BJ (cell line): Measurements from ENCODE around the gene FAM114A2. TPM values are rescaled to one million over a fixed set of nuclear protein-coding genes. Genes with fewer than 3 reads are reported as not detected.
A peak's percentile ranks its signal among the peaks of the same experiment; 100 is the strongest.

ENCODE experiments used
- CTCF ChIA-PET: fragments of 350-600 bp; formaldehyde crosslinking; extraction: SDS; loops from one replicate; lab custom pipeline; 2021; ENCODE audit warnings: antibody characterized with exemption, inconsistent platforms; lab: Yijun Ruan, JAX
- POLR2A ChIA-PET: fragments of 300-600 bp; sonication (Branson Sonifier 250); formaldehyde crosslinking; extraction: SDS; loops from one replicate; lab custom pipeline; 2021; ENCODE audit warnings: antibody characterized with exemption; lab: Charles Lee
- DNase-seq: peaks from one replicate; pipeline ENCODE4 v3.0.0-alpha.2; 2011; ENCODE audit warnings: low read depth
- H3K27me3 ChIP-seq: 2 replicates; pipeline ENCODE4 v1.6.0; 2011; ENCODE audit warnings: low read length; ENCODE audit not compliant: control insufficient read depth, insufficient read depth
- H3K36me3 ChIP-seq: 2 replicates; pipeline ENCODE4 v1.5.1; 2011; ENCODE audit warnings: low read length; ENCODE audit not compliant: control insufficient read depth, insufficient read depth
- H3K4me3 ChIP-seq: 2 replicates; pipeline ENCODE4 v1.5.1; 2011; ENCODE audit warnings: low read depth, mild to moderate bottlenecking, control low read depth, low read length
- CTCF ChIP-seq: IDR thresholded peaks from 2 replicates; pipeline ENCODE4 v1.5.1; 2011; ENCODE audit warnings: low read depth, mild to moderate bottlenecking, control low read depth, inconsistent platforms, low read length, moderate library complexity; ENCODE audit not compliant: insufficient read depth
- polyA plus RNA-seq: library from polyadenylated mRNA; depleted of rRNA; stranded (reverse); fragments of >200 nt; gene quantifications from 2 replicates; pipeline ENCODE4 v1.2.3, GENCODE V29; 2011

Gene FAM114A2
- polyA plus RNA-seq, 1 experiment = 12.1 TPM

- no peaks in the 10 kb centered on the region for H3K27me3 ChIP-seq
- ChIA-PET POLR2A (no interaction called here), CTCF (no interaction called here)
- DNase-seq = no peak
- no peak overlapping the region for H3K4me3 ChIP-seq
- TF ChIP-seq CTCF = no peak
- no peaks in the 10 kb centered on the region for H3K36me3 ChIP-seq
Measured at GRCh38 chr5:154042766-154043165, 4.1 kb upstream of the FAM114A2 start.

- Histone ChIP-seq H3K36me3 (no peaks in the 10 kb centered on the region), H3K27me3 (no peaks in the 10 kb centered on the region), H3K4me3 (peak overlapping the region; percentile 68)
- ChIA-PET POLR2A (interaction anchor here (0.6 kb wide), 1 partner anchor 11 kb away, joined by 3 read pairs; no protein-coding TSS in a partner anchor), CTCF (interaction anchor here (1.3 to 1.7 kb wide), 2 partner anchors 9 to 11 kb away, joined by 3 to 4 read pairs; no protein-coding TSS in a partner anchor)
- TF ChIP-seq CTCF = no peak
- no peak for DNase-seq
Measured at GRCh38 chr5:154039458-154039829, 734 bp upstream of the FAM114A2 start.

- no peak for TF ChIP-seq CTCF
- Histone ChIP-seq H3K4me3 (peak overlapping the region; percentile 68), H3K36me3 (no peaks in the 10 kb centered on the region), H3K27me3 (no peaks in the 10 kb centered on the region)
- ChIA-PET POLR2A (no interaction called here), CTCF (interaction anchor here (0.6 to 1.7 kb wide), 3 partner anchors 10 to 572 kb away, joined by 3 to 4 read pairs (median 4); no protein-coding TSS in a partner anchor)
- no peak for DNase-seq
Measured at GRCh38 chr5:154038261-154038706, 426 bp downstream of the FAM114A2 start.

GRCh38 chr5:154034944-154035343 lies 3.8 kb downstream of the FAM114A2 start:
- no peak overlapping the region for H3K4me3 ChIP-seq
- no peaks in the 10 kb centered on the region for H3K27me3 ChIP-seq
- ChIA-PET CTCF (no interaction called here), POLR2A (no interaction called here)
- H3K36me3 ChIP-seq = no peaks in the 10 kb centered on the region
- TF ChIP-seq CTCF = no peak
- no peak for DNase-seq

- CTCF ChIA-PET = no interaction called here
- Histone ChIP-seq H3K4me3 (no peak overlapping the region), H3K27me3 (no peaks in the 10 kb centered on the region), H3K36me3 (peaks cover under 1% of the 10 kb centered on the region; the same call in 1 of the 2 replicates)
- TF ChIP-seq CTCF = no peak
- no peak for DNase-seq
- POLR2A ChIA-PET = no interaction called here
Measured at GRCh38 chr5:154031937-154032489, 6.7 kb downstream of the FAM114A2 start.
